Calu3 (cell line): Measurements from ENCODE around the gene ADPRH. TPM values are rescaled to one million over a fixed set of nuclear protein-coding genes. Genes with fewer than 3 reads are reported as not detected.

Experiments
- BruUV-seq: library from RNA; stranded (reverse); fragments of 400-500 nt; replicated peaks from 2 replicates; lab custom pipeline; 2021; lab: Mats Ljungman, UMichigan
- CTCF ChIA-PET: fragments of 300-600 bp; sonication (Branson Sonifier 250); formaldehyde crosslinking; loops from one replicate; lab custom pipeline; 2022; ENCODE audit warnings: antibody characterized with exemption; lab: Charles Lee
- DNase-seq: peaks from one replicate; pipeline ENCODE4 v3.0.0; 2022
- H3K27ac Mint-ChIP-seq: one replicate; pipeline ENCODE4 v1.8.0; 2022; ENCODE audit warnings: mixed read lengths; ENCODE audit not compliant: unreplicated experiment
- H3K27me3 Mint-ChIP-seq: one replicate; pipeline ENCODE4 v1.8.0; 2022; ENCODE audit warnings: mixed read lengths; ENCODE audit not compliant: unreplicated experiment
- H3K36me3 Mint-ChIP-seq: one replicate; pipeline ENCODE4 v1.8.0; 2022; ENCODE audit warnings: mild to moderate bottlenecking, moderate library complexity, mixed read lengths; ENCODE audit not compliant: insufficient read depth, unreplicated experiment
- H3K4me1 Mint-ChIP-seq: one replicate; pipeline ENCODE4 v1.8.0; 2022; ENCODE audit warnings: mild to moderate bottlenecking, low read depth, mixed read lengths; ENCODE audit not compliant: unreplicated experiment
- H3K4me3 Mint-ChIP-seq: one replicate; pipeline ENCODE4 v1.8.0; 2022; ENCODE audit warnings: mild to moderate bottlenecking, low read depth, moderate library complexity, mixed read lengths; ENCODE audit not compliant: unreplicated experiment
- H3K9me3 Mint-ChIP-seq: one replicate; pipeline ENCODE4 v1.8.0; 2022; ENCODE audit warnings: low read depth, mixed read lengths; ENCODE audit not compliant: unreplicated experiment
- intact Hi-C: fragments of 100-400 bp; cut with micrococcal nuclease; formaldehyde crosslinking; loops from one replicate; pipeline ENCODE4 v1.10.0; 2022; ENCODE audit not compliant: unreplicated experiment
- total RNA-seq: library from RNA; stranded (reverse); gene quantifications from 2 replicates; pipeline ENCODE4 v1.2.3, GENCODE V29; 2022
- TF ChIP-seq, protein P1 (sequence below): fragments of 200-600 bp; IDR thresholded peaks from one replicate; pipeline ENCODE4 v1.8.0; 2022; ENCODE audit warnings: antibody characterized with exemption; ENCODE audit not compliant: unreplicated experiment

The ADPRH gene
- total RNA-seq, 1 experiment from 2014 or later: 2.4 TPM

GRCh38 chr3:119580067-119580760 is 922 bp downstream of the ADPRH start:
- intact Hi-C loops: no loop called here
- no peak for DNase-seq
- Mint-ChIP-seq H3K27ac (no peak overlapping the region), H3K4me3 (peak overlapping the region; percentile 76), H3K36me3 (peaks cover 10% of the 10 kb centered on the region), H3K4me1 (no peaks in the 10 kb centered on the region), H3K9me3 (no peaks in the 10 kb centered on the region), H3K27me3 (no peaks in the 10 kb centered on the region)
- CTCF ChIA-PET: no interaction called here
- TF ChIP-seq, protein P1, sequence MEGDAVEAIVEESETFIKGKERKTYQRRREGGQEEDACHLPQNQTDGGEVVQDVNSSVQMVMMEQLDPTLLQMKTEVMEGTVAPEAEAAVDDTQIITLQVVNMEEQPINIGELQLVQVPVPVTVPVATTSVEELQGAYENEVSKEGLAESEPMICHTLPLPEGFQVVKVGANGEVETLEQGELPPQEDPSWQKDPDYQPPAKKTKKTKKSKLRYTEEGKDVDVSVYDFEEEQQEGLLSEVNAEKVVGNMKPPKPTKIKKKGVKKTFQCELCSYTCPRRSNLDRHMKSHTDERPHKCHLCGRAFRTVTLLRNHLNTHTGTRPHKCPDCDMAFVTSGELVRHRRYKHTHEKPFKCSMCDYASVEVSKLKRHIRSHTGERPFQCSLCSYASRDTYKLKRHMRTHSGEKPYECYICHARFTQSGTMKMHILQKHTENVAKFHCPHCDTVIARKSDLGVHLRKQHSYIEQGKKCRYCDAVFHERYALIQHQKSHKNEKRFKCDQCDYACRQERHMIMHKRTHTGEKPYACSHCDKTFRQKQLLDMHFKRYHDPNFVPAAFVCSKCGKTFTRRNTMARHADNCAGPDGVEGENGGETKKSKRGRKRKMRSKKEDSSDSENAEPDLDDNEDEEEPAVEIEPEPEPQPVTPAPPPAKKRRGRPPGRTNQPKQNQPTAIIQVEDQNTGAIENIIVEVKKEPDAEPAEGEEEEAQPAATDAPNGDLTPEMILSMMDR: no peak
- TSS peak; percentile 61 for BruUV-seq

- TF ChIP-seq, protein P1: no peak
- Mint-ChIP-seq H3K9me3 (no peaks in the 10 kb centered on the region), H3K4me3 (no peak overlapping the region), H3K27ac (no peak overlapping the region), H3K4me1 (no peaks in the 10 kb centered on the region), H3K27me3 (no peaks in the 10 kb centered on the region), H3K36me3 (peaks cover 10% of the 10 kb centered on the region)
- CTCF ChIA-PET: no interaction called here
- BruUV-seq: no TSS peak
- intact Hi-C loops: no loop called here
- no peak for DNase-seq
Measured at GRCh38 chr3:119582178-119582577, 2.9 kb downstream of the ADPRH start.

- Mint-ChIP-seq H3K36me3 (no peaks in the 10 kb centered on the region), H3K27ac (no peak overlapping the region), H3K27me3 (peaks cover 19% of the 10 kb centered on the region), H3K4me3 (no peak overlapping the region), H3K4me1 (no peaks in the 10 kb centered on the region), H3K9me3 (no peaks in the 10 kb centered on the region)
- intact Hi-C loops: no loop called here
- BruUV-seq: no TSS peak
- TF ChIP-seq, protein P1: no peak
- no peak for DNase-seq
- CTCF ChIA-PET: interaction anchor here (0.5 kb wide), 1 partner anchor 1680 kb away, joined by 4 read pairs; no protein-coding TSS in a partner anchor
Measured at GRCh38 chr3:119585208-119585607, 5.9 kb downstream of the ADPRH start.

GRCh38 chr3:119585856-119586570 is 6.7 kb downstream of the ADPRH start:
- peaks cover 24% of the 10 kb centered on the region for H3K27me3 Mint-ChIP-seq
- intact Hi-C loops: no loop called here
- CTCF ChIA-PET: no interaction called here
- TF ChIP-seq, protein P1: no peak
- no peak overlapping the region for H3K27ac Mint-ChIP-seq
- no TSS peak for BruUV-seq
- no peaks in the 10 kb centered on the region for H3K36me3 Mint-ChIP-seq
- no peak overlapping the region for H3K4me3 Mint-ChIP-seq
- no peak for DNase-seq
- H3K9me3 Mint-ChIP-seq: no peaks in the 10 kb centered on the region
- H3K4me1 Mint-ChIP-seq: no peaks in the 10 kb centered on the region
